Inflammatory macrophage treated with lipopolysaccharide for 4 hours (primary cell): ENCODE data around the gene ASCC3.
A peak's percentile ranks its signal among the peaks of the same experiment; 100 is the strongest.

Experiments used
- DNase-seq: peaks from one replicate; pipeline ENCODE4 v3.0.0-alpha.2; 2020

The ASCC3 gene

DNA sequence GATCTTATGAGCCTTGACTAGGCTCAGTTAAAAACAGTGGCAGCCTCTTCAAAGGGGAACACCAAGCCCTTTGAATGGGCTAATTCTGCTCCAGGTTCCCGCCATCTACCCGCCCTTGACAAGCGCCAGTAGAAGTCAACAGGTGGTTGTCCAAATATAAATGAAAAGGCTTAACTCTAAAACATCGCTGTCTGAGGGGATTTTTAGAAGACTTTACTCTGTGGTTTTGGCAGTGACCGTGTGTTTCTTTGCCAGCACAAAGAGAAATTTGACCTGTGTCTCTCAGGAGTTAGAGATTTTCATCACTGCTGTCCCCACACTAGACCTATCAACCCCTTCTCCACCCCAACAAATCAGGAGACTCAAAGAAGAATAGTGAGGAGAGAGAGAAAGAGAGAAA, 396.7 kb downstream of the ASCC3 start:
- no peak for DNase-seq

DNA sequence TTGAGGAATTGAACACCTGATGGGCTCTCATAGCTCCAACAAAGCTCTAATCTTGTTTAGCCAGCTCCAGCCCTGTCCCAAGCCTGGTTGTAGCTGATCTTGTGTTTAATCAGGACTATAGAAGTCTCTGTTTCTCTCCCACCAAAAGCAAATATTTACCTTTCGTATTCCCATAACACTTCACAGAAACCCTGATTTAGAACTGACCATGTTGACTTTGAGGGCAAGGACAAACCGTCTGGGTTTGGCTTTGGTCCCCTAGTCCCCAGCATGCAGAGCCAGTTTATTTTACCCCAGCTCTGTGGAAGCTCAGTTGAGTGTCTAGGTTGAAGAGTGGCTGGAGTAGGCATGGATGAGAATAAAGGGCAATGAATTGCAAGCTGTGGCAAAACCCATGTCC, 398.4 kb downstream of the ASCC3 start:
- DNase-seq = no peak

DNA sequence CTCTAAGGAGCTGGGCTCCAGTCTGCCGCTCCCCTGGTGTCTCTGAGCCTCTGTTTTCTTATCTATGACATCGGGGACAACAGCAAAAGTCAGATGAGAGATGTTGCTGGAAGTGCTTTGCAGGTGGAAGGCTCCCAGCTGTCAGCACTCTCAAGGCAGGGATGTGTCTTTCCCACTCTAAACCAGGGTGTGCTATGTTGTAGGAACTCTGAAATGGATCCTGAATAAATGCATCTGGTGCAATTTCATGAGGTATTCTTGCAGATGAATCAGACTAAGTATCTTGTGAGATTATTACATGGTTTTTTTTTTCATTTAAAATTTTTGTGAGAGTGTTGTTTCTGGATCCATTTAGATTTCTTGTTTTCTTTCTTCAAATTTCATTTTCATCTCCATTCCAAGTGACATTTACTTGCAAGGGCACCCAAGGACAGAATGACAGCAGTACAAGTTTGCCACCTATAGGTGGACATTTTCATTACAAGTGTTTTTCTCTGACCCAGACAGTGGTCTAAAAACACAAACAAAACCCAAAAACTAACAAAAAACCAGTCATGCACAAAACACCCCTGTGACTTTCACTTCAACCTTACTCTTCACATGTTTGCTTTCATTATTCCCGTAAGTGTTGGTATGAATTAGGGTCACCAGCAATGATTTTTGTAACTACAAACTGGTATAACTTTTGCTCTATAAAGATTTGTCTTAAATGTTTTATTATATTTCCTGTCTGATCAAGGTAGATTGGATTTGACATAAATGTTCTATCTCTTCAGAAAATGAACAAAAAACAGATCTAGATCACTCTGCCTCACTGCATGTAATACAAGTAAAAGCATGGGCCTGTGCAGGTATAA, 401.7 kb downstream of the ASCC3 start:
- peak; percentile 26 for DNase-seq

DNA sequence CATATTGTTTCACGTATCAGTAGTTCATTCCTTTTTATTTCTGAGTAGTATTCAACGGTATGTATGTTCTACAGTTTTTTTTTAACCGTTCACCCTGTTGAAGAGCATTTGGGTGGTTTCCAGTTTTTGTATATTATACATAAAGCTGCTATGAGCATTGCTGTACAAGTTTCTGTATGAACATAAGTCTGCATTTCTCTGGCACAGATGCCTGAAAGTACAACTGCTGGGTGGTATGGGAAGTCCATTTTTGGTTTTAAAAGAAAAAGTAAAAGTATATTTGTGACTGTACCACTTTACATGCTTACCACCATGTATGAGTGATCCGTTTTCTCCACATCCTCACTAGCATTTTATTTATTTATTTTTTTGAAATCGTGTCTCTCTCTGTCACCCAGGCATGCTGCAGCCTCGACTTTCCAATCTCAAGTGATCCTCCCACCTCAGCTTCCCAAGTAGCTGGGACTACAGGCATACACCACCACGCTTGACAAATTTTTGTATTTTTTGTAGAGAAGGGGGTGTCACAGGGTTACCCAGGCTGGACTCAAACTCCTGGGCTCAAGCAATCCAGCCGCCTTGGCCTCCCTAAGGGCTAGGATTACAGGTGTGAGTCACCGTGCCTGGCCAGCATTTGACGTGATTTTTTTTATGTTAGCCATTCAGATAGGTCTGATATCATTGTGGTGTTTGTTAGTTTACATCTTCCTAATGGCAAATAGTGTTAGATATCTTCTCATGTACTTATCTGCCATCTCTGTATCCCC, 405.4 kb downstream of the ASCC3 start:
- no peak for DNase-seq

DNA sequence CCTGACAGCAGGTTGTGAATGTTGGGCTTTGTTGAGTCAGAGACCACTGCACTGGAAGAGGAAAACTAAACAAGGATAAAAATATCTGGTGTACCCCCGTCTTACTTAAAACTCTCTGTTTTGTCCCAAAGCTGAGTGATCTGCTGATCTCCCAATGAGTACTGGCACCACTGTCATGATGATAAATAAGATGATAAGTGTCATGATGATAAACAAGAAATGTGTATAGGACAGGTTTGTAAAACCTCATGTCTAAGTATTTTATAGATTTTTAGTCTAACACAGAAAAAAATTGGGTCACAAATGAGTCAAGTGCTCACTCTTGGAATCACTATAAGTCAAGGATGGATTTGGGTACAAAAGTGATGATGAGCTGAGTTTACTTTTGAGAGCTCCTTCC, 407.9 kb downstream of the ASCC3 start:
- no peak for DNase-seq

DNA sequence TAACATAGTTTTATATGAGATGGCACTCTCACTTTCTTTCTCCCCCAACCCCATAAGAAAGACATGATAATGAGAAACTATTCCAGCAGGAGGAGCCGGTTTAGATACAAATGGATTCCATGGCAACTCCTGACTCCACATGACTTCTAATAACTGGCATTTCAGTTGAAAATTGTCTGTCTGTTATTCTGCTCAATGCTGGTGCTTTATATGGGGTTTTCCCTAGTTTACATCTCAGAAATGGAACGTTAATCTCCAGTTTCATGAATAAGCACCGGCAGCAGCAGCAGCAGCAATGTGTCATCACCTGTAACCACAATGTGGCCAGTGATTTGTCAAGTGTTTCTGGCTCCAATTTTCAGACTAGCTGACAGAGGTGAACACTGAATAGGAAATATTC, 408.5 kb downstream of the ASCC3 start:
- DNase-seq = no peak

DNA sequence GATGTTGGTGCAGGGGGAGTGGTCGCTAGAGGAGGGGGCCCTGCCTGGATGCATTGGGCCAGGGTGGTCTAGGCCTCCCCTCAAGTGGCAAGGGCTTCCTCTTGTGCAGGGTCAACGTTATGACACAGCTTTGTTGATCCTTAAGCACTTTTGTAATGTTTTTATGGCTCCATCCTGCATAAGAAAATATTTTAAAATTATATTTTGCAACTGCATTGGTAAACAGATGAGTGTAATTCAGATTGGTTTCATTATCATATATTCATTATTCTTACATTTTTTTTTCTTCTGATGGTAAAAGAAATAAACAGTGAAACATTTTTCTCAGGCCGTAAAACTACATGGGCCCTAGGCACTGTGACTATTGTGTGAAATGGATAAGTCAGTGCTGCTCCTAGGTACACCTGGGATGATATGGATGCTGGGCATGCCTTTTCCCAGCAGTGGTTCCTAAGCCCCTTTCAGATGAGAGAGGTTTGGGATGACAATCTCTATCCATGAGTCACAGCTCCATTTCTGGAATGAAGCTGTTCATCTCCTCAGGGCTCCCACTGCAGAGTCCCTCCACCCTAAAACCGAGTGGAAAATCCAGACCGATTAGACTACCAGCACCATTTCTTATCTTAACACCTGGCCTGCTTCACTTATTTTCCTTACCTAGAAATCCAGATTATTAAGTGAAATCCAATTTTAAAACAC, 410.6 kb downstream of the ASCC3 start:
- DNase-seq = no peak

DNA sequence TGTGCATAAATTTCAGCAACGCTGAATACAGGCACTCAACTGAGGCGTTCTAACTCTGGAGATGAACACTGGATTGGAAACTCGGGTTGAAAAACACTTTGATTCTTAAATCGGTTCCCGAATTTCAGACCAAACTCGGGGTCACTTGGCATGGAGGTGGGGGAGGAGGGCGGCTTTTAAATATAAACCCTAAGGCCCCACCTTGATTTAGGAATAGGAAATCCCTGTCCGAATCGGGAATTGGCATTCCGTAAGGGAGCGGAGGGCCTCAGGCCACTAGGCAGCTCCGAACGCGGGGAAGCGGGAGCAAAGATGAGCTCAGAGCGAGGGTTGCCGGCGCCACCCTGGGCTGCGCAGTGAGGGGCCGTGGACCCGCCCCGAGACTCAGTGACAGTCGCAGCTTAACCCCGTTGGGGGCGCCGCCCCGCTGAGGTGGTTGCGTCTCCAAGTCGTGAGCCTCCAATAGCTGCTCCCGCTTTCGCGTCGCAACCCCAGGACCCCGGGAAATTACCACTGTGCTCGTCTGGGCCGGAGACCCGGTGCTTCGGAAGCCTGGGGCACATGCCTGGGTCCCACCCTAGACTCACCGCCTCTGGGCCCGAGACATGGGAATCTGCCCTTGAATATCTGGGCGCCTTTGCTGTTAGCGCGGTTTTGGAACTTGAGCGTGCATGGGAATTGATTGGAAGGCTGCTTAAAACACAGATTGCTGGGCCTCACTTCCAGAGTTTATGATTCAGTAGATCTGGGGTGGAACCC, 411.8 kb downstream of the ASCC3 start:
- DNase-seq = no peak

DNA sequence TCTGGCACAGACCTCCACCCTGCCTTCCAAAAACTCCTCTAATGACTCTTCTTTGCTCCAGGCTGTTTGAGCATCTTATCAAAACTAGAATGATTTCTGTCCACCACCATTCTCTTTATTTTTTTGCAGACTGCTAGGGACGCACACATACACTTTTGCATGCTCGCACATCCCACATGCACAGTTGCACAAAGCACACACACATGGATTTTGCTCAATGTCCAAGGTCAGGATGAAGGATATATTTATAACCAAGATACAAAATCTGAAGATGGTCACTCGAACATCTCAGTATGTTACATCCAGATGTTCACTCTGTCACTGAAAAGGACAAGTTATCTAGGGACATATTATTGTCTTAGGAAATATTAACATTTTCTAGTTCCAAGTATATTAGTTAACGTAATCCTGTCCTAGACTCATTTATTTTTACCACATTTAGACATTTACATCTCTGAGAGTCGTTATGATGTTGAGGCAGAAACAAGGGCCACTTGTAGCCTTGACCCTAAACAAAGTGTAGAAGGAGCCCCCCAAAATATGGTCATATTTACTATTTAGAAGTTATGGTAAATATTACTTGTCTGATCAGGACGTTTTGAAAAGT, 413.0 kb downstream of the ASCC3 start:
- no peak for DNase-seq

DNA sequence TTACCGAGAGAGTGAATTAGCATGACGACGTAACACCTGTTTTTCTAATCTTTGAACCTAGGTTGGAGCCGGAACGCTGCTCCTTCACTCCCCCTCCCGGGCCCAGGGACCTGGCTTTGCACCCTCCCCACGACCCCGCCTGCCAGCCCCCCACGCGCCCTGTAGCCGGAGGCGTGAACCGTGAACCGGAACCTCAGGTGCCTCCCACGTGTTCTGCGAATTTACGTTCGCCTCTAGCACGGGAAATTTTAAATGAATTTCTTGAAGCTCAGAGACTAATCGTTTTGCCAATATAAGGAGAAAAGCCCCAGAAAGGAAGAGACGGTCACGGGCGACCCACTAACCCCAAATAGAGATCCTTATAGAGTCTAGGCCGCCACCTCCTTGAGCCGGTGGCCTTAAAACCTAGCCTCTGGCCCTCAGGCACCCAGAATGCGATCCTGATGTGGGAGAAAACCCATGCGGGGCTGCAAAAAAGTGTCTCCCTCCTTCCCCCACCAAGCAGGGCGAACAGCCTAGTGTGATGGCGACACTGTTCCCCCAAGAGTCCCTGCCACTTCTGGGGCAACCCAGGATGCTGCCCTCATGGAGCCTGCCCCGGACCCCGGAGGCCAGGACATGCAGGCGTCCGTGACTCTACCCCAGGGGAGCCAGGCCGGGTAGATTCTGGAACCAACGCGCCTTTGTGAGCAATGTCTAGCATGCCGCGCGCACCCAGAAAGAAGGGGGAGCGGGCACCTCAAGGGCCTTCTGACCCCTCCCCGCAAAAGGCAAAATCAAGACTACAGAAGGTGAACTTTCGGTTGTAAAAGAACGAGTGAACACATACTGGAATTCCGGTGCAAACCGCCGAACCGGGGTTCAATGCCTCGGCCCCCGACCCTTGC, 413.8 kb downstream of the ASCC3 start:
- no peak for DNase-seq

DNA sequence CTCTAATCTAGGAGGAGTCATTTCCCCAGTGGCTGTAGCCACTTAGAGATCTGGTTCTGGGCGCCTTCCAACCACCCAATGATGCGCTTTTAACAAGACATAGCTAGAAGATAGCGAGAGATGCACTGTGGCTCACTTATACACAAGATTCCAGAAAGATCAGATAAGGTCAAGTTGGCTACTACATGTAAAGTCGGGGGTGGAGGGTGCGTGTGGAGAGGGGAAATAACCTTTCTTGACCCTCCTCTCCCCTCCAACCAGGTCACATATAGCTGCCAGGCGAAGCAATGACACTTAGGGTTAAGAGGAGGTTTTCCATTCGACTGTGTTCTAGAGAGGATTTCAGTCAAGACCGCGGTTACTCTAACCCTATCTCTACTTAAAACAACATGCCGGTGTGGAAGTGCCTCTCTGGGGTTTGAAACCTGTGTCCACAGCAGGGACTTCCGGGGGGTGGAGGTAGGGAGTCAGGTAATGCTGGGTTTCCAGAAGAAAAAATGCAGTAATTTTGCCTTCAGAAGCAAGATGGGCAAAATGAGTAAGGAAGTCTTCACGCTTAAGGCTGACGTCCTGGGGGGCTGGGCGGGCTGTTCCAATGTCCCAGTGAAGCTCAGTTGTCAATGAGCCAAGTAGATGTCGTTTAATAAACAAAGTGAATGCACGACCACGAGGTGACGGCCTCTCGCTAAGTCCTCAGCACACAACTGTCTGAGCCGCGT, 414.6 kb downstream of the ASCC3 start:
- no peak for DNase-seq

DNA sequence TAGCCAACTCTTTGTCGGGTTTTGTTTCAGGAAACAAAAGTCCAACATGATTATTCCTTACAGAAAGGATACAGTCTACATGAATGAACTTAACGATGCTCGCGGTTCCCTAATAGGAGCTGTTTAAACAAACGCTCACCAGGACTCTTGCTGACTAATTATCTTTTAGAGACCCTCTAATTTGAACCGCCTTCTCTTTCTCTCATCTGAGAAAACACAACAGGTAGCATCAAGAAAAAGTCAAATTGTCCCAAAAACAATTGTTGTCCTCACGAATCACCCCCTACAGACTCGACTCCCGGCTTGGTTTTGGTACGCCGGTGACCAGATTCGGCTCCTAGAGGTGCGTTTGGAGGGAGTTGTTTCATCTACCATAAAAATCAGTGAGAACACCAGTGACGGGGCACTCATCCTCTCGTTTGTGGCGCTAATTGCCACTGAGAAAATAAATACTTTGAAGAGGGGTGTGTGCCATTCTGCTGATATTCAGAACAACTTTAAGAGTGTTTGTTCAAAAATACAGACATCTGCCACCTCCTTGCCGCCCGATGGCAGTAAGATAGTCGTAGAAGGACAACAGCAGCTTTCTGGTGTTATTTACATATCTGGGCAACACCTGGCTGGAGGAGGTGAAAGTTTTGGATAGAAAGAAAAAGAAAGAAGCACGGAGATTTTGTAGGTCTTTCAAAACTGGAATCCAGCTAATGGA, 415.3 kb downstream of the ASCC3 start:
- no peak for DNase-seq

DNA sequence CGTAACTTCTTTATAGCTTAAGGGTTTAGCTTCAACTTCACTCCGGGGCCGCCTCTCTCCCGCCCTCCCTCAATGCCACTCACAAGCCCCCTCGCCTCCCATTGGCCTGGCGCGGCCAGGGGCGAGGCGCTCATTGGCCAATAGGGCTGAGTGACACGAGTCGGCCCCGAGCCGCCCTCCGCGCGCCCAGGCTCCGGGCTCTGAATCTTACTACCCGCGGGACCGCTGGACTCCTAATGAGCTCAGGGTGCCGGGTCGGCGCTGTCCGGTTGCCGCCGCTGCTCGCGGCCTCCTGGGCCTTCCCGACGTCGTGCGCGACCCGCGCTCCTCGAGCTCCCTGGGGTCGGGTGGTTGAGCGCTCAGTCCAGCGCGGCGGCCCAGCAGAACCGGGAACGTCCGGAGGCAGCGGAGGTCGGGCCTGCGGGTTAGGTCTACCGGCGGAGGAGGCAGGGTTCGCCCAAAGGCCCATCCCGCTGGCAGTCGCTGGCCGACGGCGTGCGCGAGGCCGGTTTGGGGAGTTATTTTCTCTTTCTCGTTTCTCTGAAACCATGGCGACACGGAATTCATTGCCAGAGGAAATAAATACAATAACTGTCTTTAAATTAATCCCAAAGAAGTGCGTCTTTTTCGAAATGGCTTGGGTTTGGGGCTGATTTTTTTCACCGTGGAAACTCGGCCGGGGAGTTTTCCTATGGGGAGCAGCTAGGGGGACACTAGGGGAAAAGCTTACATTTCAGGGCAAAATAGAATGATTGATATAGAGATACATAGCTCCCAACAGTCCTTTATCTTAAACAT, 416.0 kb downstream of the ASCC3 start, which contains the start of gene SIM1:
Gene SIM1 (minus strand): TSS at position 19 of the 798 bp plus-strand sequence. CDS start 1,453 bp downstream, outside the sequence.
- DNase-seq = peak; percentile 18

DNA sequence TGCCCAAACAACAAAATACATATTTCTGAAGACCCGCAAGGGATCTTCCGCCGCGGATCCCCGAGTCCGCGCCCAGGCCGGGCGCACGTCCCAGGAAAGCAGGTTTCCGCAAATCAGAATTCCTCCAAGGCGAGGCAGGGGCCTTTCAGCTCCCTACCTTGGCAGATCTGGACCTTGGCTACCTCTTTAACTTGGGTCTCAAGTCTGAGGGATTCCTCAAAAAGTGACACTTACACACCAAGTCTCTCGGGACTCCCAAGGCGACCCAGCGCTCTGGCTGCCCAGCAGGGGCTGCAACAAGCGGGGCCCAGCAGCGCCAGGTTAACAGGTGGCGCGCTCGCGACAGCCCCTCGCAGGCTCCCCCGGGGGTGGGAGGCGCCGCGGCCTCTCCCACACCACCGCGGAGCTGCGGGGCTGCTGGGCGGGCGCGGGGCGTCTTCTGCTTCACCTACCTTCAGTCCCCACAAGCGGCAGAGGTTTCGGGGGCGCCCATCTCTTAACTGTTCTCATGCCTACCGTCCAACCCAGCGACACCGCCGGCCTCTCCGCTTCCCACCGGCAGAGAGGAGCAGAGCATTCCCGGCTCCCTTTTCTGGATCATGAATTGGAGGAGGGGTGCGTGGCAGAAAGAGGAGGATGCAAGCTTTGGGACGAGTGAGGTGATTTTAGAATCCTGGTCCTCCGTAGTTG, 416.8 kb downstream of the ASCC3 start:
- no peak for DNase-seq

DNA sequence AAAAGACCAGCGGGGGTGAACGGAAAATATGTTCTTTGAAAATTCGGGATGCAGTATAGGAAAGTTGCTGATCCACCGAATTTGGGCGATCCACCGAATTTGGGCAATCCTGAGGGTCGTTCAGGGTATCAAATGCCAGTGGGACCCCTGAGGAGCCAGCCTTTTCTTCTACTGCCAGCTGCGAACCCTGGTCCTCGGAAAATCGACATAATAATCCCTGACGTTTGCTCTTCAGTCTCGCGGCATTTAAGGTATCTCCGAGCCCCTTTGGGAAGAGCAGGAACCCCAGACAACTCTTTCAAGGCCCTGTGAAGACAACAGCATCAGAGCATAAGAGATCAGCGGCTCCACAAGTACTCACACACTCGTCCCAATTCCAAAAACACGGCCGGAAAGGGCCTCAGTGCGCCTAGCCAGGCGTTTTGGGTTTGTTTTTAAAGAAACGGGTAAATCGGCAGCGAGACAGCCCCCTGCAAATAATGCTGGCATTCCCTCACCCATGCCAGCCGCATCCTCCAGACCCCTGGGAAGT, 417.4 kb downstream of the ASCC3 start:
- DNase-seq = no peak

DNA sequence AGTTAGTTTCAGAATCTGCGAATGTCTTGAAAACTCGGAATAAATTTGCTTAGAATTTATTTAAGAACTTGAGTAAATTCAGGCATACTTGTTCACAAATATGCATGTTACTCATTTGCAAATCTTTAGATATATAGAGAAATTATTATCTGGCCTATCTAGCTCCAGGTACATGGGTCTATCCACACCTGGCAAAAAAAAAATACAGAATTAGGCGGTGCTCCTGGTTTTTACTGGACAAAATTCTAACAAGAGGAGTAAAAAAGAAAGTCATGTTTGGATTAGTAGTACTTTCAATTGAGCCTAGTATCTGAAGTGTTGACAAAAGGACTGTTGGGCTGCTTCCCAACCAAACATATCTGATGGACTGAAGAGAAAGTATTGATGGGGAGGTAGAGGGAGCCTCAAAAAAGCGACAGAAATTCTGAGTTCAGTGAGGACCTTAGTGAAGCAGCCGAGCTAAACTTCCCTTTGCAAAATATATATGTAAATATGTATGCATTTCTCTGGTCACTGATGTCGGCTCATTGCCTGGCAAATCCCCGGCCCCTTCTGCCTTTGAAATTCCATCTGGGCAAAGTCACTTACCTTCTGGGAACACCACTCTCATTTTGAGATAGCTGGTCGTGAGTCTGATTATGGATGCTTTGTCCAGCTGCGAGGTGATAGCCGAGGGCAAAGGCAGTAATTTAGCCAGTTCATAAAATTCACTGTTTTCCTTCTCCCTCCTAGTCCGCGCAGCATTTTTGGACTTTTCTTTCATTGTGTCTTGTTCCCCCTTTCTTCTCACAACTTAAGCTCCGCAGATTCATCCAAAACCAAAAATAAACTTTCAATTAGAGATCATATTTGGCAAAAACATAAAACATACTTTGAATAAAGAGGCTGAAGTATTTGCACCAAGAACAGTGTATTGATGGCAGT, 418.2 kb downstream of the ASCC3 start:
- no peak for DNase-seq
